WTC11 (cell line): Measurements from ENCODE around the gene PHC2. TPM values are rescaled to one million over a fixed set of nuclear protein-coding genes. Genes with fewer than 3 reads are reported as not detected.

Experiments used
- ATAC-seq: fragments of 200-7000 bp; cut with Tn5 transposase; 2 replicates; pipeline ENCODE4 v1.10.0; 2021; ENCODE audit warnings: mild to moderate bottlenecking, moderate library complexity
- CTCF ChIA-PET: fragments of 300-600 bp; sonication (Branson Sonifier 250); formaldehyde crosslinking; loops from one replicate; lab custom pipeline; 2021; ENCODE audit warnings: antibody characterized with exemption; lab: Charles Lee
- POLR2A ChIA-PET: fragments of 350-600 bp; sonication (Branson Sonifier 250); formaldehyde crosslinking; loops from one replicate; lab custom pipeline; 2021; ENCODE audit warnings: antibody characterized with exemption; lab: Charles Lee
- DNase-seq: peaks from one replicate; pipeline ENCODE4 v3.0.0; 2021; ENCODE audit warnings: low spot score
- H3K27ac Mint-ChIP-seq: 2 replicates; pipeline ENCODE4 v1.8.0; 2021; ENCODE audit warnings: mixed read lengths
- H3K27me3 Mint-ChIP-seq: 2 replicates; pipeline ENCODE4 v1.8.0; 2021; ENCODE audit warnings: low read depth, mild to moderate bottlenecking, moderate library complexity, mixed read lengths
- H3K36me3 Mint-ChIP-seq: 2 replicates; pipeline ENCODE4 v1.8.0; 2021; ENCODE audit warnings: mixed read lengths
- H3K4me1 Mint-ChIP-seq: 2 replicates; pipeline ENCODE4 v1.8.0; 2022; ENCODE audit warnings: mixed read lengths
- H3K4me3 Mint-ChIP-seq: 2 replicates; pipeline ENCODE4 v1.8.0; 2021; ENCODE audit warnings: mild to moderate bottlenecking, moderate library complexity, mixed read lengths
- H3K9me3 Mint-ChIP-seq: 2 replicates; pipeline ENCODE4 v1.8.0; 2021; ENCODE audit warnings: mixed read lengths
- GABPB1 ChIP-seq: sonication (generic); formaldehyde crosslinking; IDR thresholded peaks from 2 replicates; pipeline ENCODE4 v1.8.1; 2023; ENCODE audit warnings: mild to moderate bottlenecking, missing genetic modification reagents
- KAT7 ChIP-seq: sonication (generic); formaldehyde crosslinking; IDR thresholded peaks from 2 replicates; pipeline ENCODE4 v1.8.1; 2023; ENCODE audit warnings: missing genetic modification reagents, mild to moderate bottlenecking, borderline replicate concordance
- ZNF532 ChIP-seq: fragments of 250-450 bp; sonication (Bioruptor Pico); IDR thresholded peaks from 2 replicates; pipeline ENCODE4 v1.9.0; 2021; ENCODE audit warnings: mild to moderate bottlenecking, borderline replicate concordance
- total RNA-seq: library from RNA; stranded (reverse); gene quantifications from 3 replicates; pipeline ENCODE4 v1.2.3, GENCODE V29; 2021
- TF ChIP-seq, protein P1 (sequence below): sonication (generic); formaldehyde crosslinking; IDR thresholded peaks from 2 replicates; pipeline ENCODE4 v1.8.1; 2023; ENCODE audit warnings: mild to moderate bottlenecking, missing genetic modification reagents, borderline replicate concordance
- TF ChIP-seq, protein P2 (sequence below): fragments of 250-450 bp; sonication (Bioruptor Pico); IDR thresholded peaks from 2 replicates; pipeline ENCODE4 v2.1.2; 2022; ENCODE audit warnings: mild to moderate bottlenecking, moderate library complexity
- TF ChIP-seq, protein P3 (sequence below): sonication (generic); formaldehyde crosslinking; IDR thresholded peaks from 2 replicates; pipeline ENCODE4 v1.8.1; 2023; ENCODE audit warnings: mild to moderate bottlenecking, moderate library complexity, missing genetic modification reagents
- TF ChIP-seq, protein P4 (sequence below): sonication (generic); formaldehyde crosslinking; IDR thresholded peaks from 2 replicates; pipeline ENCODE4 v1.8.1; 2023; ENCODE audit warnings: mild to moderate bottlenecking, missing genetic modification reagents, moderate library complexity
- TF ChIP-seq, protein P5 (sequence below): sonication (generic); formaldehyde crosslinking; IDR thresholded peaks from 2 replicates; pipeline ENCODE4 v1.8.0; 2023; ENCODE audit warnings: missing genetic modification reagents

The PHC2 gene
- total RNA-seq, 1 experiment from 2014 or later: 7.0 TPM

DNA sequence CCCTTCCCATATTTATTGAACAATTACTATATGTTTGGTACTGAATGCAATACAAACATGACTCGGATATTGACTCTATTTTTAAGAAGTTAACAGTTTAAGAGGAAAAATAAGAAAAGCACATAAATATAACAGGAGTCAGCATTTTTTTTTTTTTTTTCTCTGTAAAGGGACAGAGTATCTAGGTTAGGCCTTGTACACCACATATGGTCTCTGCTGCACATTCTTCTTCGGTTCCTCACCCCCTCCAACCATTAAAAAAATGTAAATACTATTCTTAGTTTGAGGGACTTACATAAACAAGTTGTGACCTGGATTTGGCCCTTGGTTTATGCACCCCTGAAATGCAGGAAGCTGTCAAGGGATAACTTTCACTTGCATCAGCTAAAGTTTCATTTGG, 40.4 kb downstream of the PHC2 start:
- Mint-ChIP-seq H3K9me3 (no peaks in the 10 kb centered on the region), H3K27ac (no peak overlapping the region), H3K27me3 (peaks cover 3% of the 10 kb centered on the region; the same call in 1 of the 2 replicates), H3K36me3 (no peaks in the 10 kb centered on the region), H3K4me1 (peaks cover 15% of the 10 kb centered on the region), H3K4me3 (no peak overlapping the region)
- POLR2A ChIA-PET: interaction anchor here (0.7 kb wide), 1 partner anchor 30 kb away, joined by 3 read pairs; no protein-coding TSS in a partner anchor
- TF ChIP-seq, protein P1, sequence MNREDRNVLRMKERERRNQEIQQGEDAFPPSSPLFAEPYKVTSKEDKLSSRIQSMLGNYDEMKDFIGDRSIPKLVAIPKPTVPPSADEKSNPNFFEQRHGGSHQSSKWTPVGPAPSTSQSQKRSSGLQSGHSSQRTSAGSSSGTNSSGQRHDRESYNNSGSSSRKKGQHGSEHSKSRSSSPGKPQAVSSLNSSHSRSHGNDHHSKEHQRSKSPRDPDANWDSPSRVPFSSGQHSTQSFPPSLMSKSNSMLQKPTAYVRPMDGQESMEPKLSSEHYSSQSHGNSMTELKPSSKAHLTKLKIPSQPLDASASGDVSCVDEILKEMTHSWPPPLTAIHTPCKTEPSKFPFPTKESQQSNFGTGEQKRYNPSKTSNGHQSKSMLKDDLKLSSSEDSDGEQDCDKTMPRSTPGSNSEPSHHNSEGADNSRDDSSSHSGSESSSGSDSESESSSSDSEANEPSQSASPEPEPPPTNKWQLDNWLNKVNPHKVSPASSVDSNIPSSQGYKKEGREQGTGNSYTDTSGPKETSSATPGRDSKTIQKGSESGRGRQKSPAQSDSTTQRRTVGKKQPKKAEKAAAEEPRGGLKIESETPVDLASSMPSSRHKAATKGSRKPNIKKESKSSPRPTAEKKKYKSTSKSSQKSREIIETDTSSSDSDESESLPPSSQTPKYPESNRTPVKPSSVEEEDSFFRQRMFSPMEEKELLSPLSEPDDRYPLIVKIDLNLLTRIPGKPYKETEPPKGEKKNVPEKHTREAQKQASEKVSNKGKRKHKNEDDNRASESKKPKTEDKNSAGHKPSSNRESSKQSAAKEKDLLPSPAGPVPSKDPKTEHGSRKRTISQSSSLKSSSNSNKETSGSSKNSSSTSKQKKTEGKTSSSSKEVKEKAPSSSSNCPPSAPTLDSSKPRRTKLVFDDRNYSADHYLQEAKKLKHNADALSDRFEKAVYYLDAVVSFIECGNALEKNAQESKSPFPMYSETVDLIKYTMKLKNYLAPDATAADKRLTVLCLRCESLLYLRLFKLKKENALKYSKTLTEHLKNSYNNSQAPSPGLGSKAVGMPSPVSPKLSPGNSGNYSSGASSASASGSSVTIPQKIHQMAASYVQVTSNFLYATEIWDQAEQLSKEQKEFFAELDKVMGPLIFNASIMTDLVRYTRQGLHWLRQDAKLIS (CRISPR knock-in tag): no peak
- TF ChIP-seq GABPB1 (CRISPR knock-in tag): no peak
- no peak for DNase-seq
- no peak for ATAC-seq
- CTCF ChIA-PET: interaction anchor here (1.6 kb wide), 1 partner anchor 95 kb away, joined by 8 read pairs; no protein-coding TSS in a partner anchor

- ATAC-seq: no peak
- TF ChIP-seq GABPB1 (CRISPR knock-in tag): no peak
- TF ChIP-seq, protein P2, sequence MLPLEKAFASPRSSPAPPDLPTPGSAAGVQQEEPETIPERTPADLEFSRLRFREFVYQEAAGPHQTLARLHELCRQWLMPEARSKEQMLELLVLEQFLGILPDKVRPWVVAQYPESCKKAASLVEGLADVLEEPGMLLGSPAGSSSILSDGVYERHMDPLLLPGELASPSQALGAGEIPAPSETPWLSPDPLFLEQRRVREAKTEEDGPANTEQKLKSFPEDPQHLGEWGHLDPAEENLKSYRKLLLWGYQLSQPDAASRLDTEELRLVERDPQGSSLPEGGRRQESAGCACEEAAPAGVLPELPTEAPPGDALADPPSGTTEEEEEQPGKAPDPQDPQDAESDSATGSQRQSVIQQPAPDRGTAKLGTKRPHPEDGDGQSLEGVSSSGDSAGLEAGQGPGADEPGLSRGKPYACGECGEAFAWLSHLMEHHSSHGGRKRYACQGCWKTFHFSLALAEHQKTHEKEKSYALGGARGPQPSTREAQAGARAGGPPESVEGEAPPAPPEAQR (CRISPR knock-in tag): no peak
- no peak for TF ChIP-seq ZNF532 (CRISPR knock-in tag)
- no peak for TF ChIP-seq KAT7 (CRISPR knock-in tag)
- TF ChIP-seq, protein P3, sequence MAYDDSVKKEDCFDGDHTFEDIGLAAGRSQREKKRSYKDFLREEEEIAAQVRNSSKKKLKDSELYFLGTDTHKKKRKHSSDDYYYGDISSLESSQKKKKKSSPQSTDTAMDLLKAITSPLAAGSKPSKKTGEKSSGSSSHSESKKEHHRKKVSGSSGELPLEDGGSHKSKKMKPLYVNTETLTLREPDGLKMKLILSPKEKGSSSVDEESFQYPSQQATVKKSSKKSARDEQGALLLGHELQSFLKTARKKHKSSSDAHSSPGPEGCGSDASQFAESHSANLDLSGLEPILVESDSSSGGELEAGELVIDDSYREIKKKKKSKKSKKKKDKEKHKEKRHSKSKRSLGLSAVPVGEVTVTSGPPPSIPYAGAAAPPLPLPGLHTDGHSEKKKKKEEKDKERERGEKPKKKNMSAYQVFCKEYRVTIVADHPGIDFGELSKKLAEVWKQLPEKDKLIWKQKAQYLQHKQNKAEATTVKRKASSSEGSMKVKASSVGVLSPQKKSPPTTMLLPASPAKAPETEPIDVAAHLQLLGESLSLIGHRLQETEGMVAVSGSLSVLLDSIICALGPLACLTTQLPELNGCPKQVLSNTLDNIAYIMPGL (CRISPR knock-in tag): no peak
- TF ChIP-seq, protein P4, sequence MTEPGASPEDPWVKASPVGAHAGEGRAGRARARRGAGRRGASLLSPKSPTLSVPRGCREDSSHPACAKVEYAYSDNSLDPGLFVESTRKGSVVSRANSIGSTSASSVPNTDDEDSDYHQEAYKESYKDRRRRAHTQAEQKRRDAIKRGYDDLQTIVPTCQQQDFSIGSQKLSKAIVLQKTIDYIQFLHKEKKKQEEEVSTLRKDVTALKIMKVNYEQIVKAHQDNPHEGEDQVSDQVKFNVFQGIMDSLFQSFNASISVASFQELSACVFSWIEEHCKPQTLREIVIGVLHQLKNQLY: no peak
- TF ChIP-seq, protein P5, sequence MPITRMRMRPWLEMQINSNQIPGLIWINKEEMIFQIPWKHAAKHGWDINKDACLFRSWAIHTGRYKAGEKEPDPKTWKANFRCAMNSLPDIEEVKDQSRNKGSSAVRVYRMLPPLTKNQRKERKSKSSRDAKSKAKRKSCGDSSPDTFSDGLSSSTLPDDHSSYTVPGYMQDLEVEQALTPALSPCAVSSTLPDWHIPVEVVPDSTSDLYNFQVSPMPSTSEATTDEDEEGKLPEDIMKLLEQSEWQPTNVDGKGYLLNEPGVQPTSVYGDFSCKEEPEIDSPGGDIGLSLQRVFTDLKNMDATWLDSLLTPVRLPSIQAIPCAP (CRISPR knock-in tag): no peak
- Mint-ChIP-seq H3K9me3 (no peaks in the 10 kb centered on the region), H3K4me1 (peaks cover 21% of the 10 kb centered on the region), H3K27ac (no peak overlapping the region), H3K27me3 (peaks cover 3% of the 10 kb centered on the region; the same call in 1 of the 2 replicates), H3K4me3 (no peak overlapping the region), H3K36me3 (no peaks in the 10 kb centered on the region)
- ChIA-PET CTCF (interaction anchor here (0.7 to 1.6 kb wide), 5 partner anchors 17 to 244 kb away, joined by 3 to 8 read pairs (median 4); no protein-coding TSS in a partner anchor), POLR2A (interaction anchor here (0.7 to 1.1 kb wide), 2 partner anchors 9 to 10 kb away, joined by 3 read pairs; no protein-coding TSS in a partner anchor)
- no peak for DNase-seq
Measured at GRCh38 chr1:33388805-33389771, 41.8 kb downstream of the PHC2 start.
